K562 (cell line): ENCODE results near the gene ALOX5. TPM values are rescaled to one million over a fixed set of nuclear protein-coding genes. Genes with fewer than 3 reads are reported as not detected.

Source experiments
- ARID3A ChIP-seq: IDR thresholded peaks from 2 replicates; pipeline ENCODE4 v1.6.1; 2012; ENCODE audit warnings: low read depth, low read length, improper control_type of control experiment, borderline replicate concordance
- ETS2 ChIP-seq: IDR thresholded peaks from 2 replicates; pipeline ENCODE4 v1.6.1; 2016; ENCODE audit warnings: borderline replicate concordance, missing genetic modification characterization, mild to moderate bottlenecking, moderate library complexity, missing compliant biosample characterization; ENCODE audit not compliant: poor library complexity, severe bottlenecking
- MGA ChIP-seq: fragments of 450-650 bp; IDR thresholded peaks from 2 replicates; pipeline ENCODE4 v1.6.1; 2016; ENCODE audit warnings: mild to moderate bottlenecking, moderate library complexity
- NCOA6 ChIP-seq: fragments of 450-650 bp; IDR thresholded peaks from 2 replicates; pipeline ENCODE4 v1.6.1; 2017; ENCODE audit warnings: mild to moderate bottlenecking
- PURB ChIP-seq: sonication (generic); formaldehyde crosslinking; IDR thresholded peaks from 2 replicates; pipeline ENCODE4 v1.9.0; 2021; ENCODE audit warnings: low read depth, mild to moderate bottlenecking, missing genetic modification reagents
- ZNF444 ChIP-seq: fragments of 250-450 bp; sonication (Bioruptor Pico); IDR thresholded peaks from 2 replicates; pipeline ENCODE4 v1.4.0; 2020; ENCODE audit warnings: mild to moderate bottlenecking, moderate library complexity
- polyA plus RNA-seq, 8 experiments: library from polyadenylated mRNA; depleted of rRNA in 4 of 8; stranded (reverse) in 5 of 8; unstranded in 3 of 8; fragments of >200 nt; fragmentation: Nextera tagmentation in 2 of 8; fragmentation: Illumina TruSeq in 1 of 8; extraction: Ambion mirVana in 2 of 8; extraction: Trizol in 1 of 8; gene quantifications; 2 replicates each; pipeline versions ENCODE4 v1.2.1 to v1.2.3, GENCODE V29; 2011 to 2014; ENCODE audit warnings: inconsistent platforms in 1 of 8, missing spikeins in 1 of 8
- total RNA-seq, 7 experiments: library from RNA; depleted of rRNA in 6 of 7; stranded (reverse); fragments of >200 nt in 6 of 7; fragmentation: Illumina TruSeq in 2 of 7; extraction: Trizol in 2 of 7; gene quantifications; 2 replicates each; pipeline versions ENCODE4 v1.2.1 to v1.2.3, GENCODE V29; 2011 to 2021; ENCODE audit warnings: low replicate concordance in 1 of 7

The ALOX5 gene
- total and polyA plus RNA-seq, 9 of the 15 experiments (the other 6 are each of a cell fraction or from before 2014, with no cell fraction given) = 0.10 to 2.4 (median 1.4) TPM

- no peak for TF ChIP-seq ETS2 (tag)
- TF ChIP-seq ZNF444 (CRISPR knock-in tag) = no peak
- TF ChIP-seq ARID3A = no peak
- TF ChIP-seq PURB = no peak
- no peak for TF ChIP-seq MGA
- no peak for TF ChIP-seq NCOA6
These were observed 71.2 kb downstream of the ALOX5 start (continued) for GRCh38 chr10:45444976-45445898.
